ENCODE results near the gene HTR6.

Gene HTR6

GRCh38 chr1:19657511-19657910 is 7.2 kb upstream of the HTR6 start:
- DNase-seq = no peak

GRCh38 chr1:19658186-19658585 is 6.5 kb upstream of the HTR6 start:
- no peak for DNase-seq

GRCh38 chr1:19661721-19662228 is 2.9 kb upstream of the HTR6 start:
- DNase-seq = peak; percentile 43

- no peak for DNase-seq
These were observed 2.4 kb upstream of the HTR6 start for GRCh38 chr1:19662313-19662712.

- no peak for DNase-seq
These were observed 466 bp downstream of the HTR6 start for GRCh38 chr1:19665186-19665495.

- no peak for DNase-seq
These were observed 1.1 kb downstream of the HTR6 start for GRCh38 chr1:19665496-19666465.

GRCh38 chr1:19668888-19669287 is 4.2 kb downstream of the HTR6 start:
- no peak for DNase-seq

- DNase-seq = no peak
These were observed 6.1 kb downstream of the HTR6 start for GRCh38 chr1:19670787-19671186.

- DNase-seq = no peak
These were observed 7.6 kb downstream of the HTR6 start for GRCh38 chr1:19672237-19672636.

- DNase-seq = no peak
These were observed 11.1 kb downstream of the HTR6 start for GRCh38 chr1:19675797-19676196.

- DNase-seq = no peak
These were observed 11.8 kb downstream of the HTR6 start for GRCh38 chr1:19676438-19676922.

- no peak for DNase-seq
These were observed 13.8 kb downstream of the HTR6 start for GRCh38 chr1:19678493-19678892.

- DNase-seq = no peak
These were observed 14.3 kb downstream of the HTR6 start for GRCh38 chr1:19678931-19679453.

- DNase-seq = no peak
These were observed 15.0 kb downstream of the HTR6 start for GRCh38 chr1:19679691-19680090.

- no peak for DNase-seq
These were observed 16.0 kb downstream of the HTR6 start for GRCh38 chr1:19680644-19681043.

GRCh38 chr1:19682257-19682656 is 17.6 kb downstream of the HTR6 start:
- DNase-seq = no peak

- DNase-seq = no peak
These were observed 18.2 kb downstream of the HTR6 start for GRCh38 chr1:19682901-19683300.

GRCh38 chr1:19683351-19683750 is 18.7 kb downstream of the HTR6 start:
- no peak for DNase-seq

GRCh38 chr1:19684677-19685076 is 20.0 kb downstream of the HTR6 start:
- no peak for DNase-seq

GRCh38 chr1:19685994-19686393 is 21.3 kb downstream of the HTR6 start:
- no peak for DNase-seq

GRCh38 chr1:19687414-19687813 is 22.7 kb downstream of the HTR6 start:
- no peak for DNase-seq

GRCh38 chr1:19688041-19688842 is 23.6 kb downstream of the HTR6 start:
- peak; percentile 7 for DNase-seq

GRCh38 chr1:19689085-19689757 is 24.5 kb downstream of the HTR6 start:
- no peak for DNase-seq

All from activated T-cell treated with anti-CD3 and anti-CD28 coated beads for 4 hours (primary cell).